Measurements from ENCODE around the gene NOL11. TPM values are rescaled to one million over a fixed set of nuclear protein-coding genes. Genes with fewer than 3 reads are reported as not detected.

Gene NOL11
- total and polyA plus RNA-seq, 2 of the 4 experiments (the other 2 are of a cell fraction) = 26.2 to 58.3 TPM

GRCh38 chr17:67733449-67733848, 15.7 kb downstream of the NOL11 start:
- WGBS, 2 experiments (ENCODE audit: extremely low coverage in 2 of 2, insufficient read length in 1 of 2) = no CpG with 5 or more reads among the region's 2 CpGs
- Histone ChIP-seq H2AFZ (replicated peaks; ENCODE audit: low read length, poor library complexity) (no peak overlapping the region), H3K23ac (ENCODE audit: low read depth, low read length) (no peak overlapping the region), H3K4ac (ENCODE audit: low read depth, low read length) (no peak overlapping the region), H2AK5ac (ENCODE audit: low read depth, low read length) (no peak overlapping the region), H3K4me1 (ENCODE audit: control insufficient read depth, insufficient read depth, low read length) (no peaks in the 10 kb centered on the region), H3K36me3 (ENCODE audit: control insufficient read depth, insufficient read depth, low read length) (peaks cover 42% of the 10 kb centered on the region), H4K5ac (ENCODE audit: low read depth, low read length) (no peak overlapping the region), H2BK5ac (ENCODE audit: low read depth, low read length, poor library complexity, severe bottlenecking) (no peak overlapping the region), H3K9me1 (ENCODE audit: insufficient read depth, low read length) (no peaks in the 10 kb centered on the region), H2BK20ac (ENCODE audit: low read depth, low read length) (no peak overlapping the region), H3K79me1 (ENCODE audit: low read depth in 1 of 2, low read length in 2 of 2) (peaks cover 15 to 35% of the 10 kb centered on the region in 2 experiments), H4K91ac (ENCODE audit: insufficient read depth, low read depth, low read length) (no peak overlapping the region), H3K4me2 (ENCODE audit: low read depth, low read length) (no peak overlapping the region), H3K27me3 (ENCODE audit: control insufficient read depth, insufficient read depth, low read length) (no peaks in the 10 kb centered on the region), H4K8ac (ENCODE audit: low read depth in 2 of 2, low read length in 2 of 2) (no peak overlapping the region), H2BK15ac (ENCODE audit: low read depth, low read length) (no peak overlapping the region), H3K4me3 (ENCODE audit: insufficient read depth, low read depth, low read length) (no peak overlapping the region), H3K14ac (replicated peaks; ENCODE audit: low read depth, low read length) (no peak overlapping the region), H2AK9ac (replicated peaks; ENCODE audit: low read depth, low read length, poor library complexity) (no peak overlapping the region), H3K56ac (ENCODE audit: extremely low read depth, insufficient read depth, low read length) (no peak overlapping the region), H2BK120ac (ENCODE audit: low read depth, low read length) (no peak overlapping the region), H3K9me3 (ENCODE audit: control insufficient read depth, insufficient read depth, low read length) (peaks cover 2% of the 10 kb centered on the region), H4K20me1 (ENCODE audit: insufficient read depth, low read length) (no peaks in the 10 kb centered on the region; the same call in 1 of the 2 replicates), H3K27ac (ENCODE audit: insufficient read depth, low read length) (no peak overlapping the region), H3K9ac (ENCODE audit: low read depth, low read length) (no peak overlapping the region), H3K18ac (ENCODE audit: low read depth, low read length) (no peak overlapping the region)
- BruUV-seq (replicated peaks) = no TSS peak
- in situ Hi-C loops (cut with MboI; ENCODE audit: low sequenced_read_pairs) = no loop called here
- POLR2A ChIA-PET (ENCODE audit: unreplicated experiment) = no interaction called here
- TF ChIP-seq SMC3 (IDR thresholded peaks at IDR 0.05; ENCODE audit: low read depth, low read length) = no peak
- ATAC-seq (ENCODE audit: low read depth) (no peak), DNase-seq (no peak)
- intact Hi-C loops (cut with micrococcal nuclease) = no loop called here
- CTCF ChIA-PET = no interaction called here
- dilution Hi-C loops (cut with HindIII; ENCODE audit: low sequenced_read_pairs, unreplicated experiment) = no loop called here
